Heart right ventricle (tissue), 16 donors: ENCODE results near the gene SAP30BP. TPM values are rescaled to one million over a fixed set of nuclear protein-coding genes. Genes with fewer than 3 reads are reported as not detected.

ENCODE experiments used
- ATAC-seq, 8 donors: fragments of 200-7000 bp; cut with Tn5 transposase; one replicate each; pipeline ENCODE4 v1.9.1; 2020; ENCODE audit warnings: mild to moderate bottlenecking in 8 of 8, moderate library complexity in 8 of 8, moderate number of reproducible peaks in 1 of 8
- DNase-seq, 2 donors: peaks; one replicate each; pipeline ENCODE4 v3.0.0-alpha.2; 2020
- H3K27ac ChIP-seq, 10 donors: fragments of 200-600 bp; sonication (generic) in 2 of 10; one replicate each; pipeline versions ENCODE4 v1.5.0 to v1.8.0; 2020 to 2022; ENCODE audit warnings: mild to moderate bottlenecking in 3 of 10
- H3K27me3 ChIP-seq, 7 donors: fragments of 200-600 bp; one replicate each; pipeline ENCODE4 v1.8.0; 2021 to 2022; ENCODE audit warnings: mild to moderate bottlenecking in 2 of 7
- H3K36me3 ChIP-seq, 9 donors: fragments of 200-600 bp; sonication (generic) in 1 of 9; one replicate each; pipeline versions ENCODE4 v1.5.0 to v1.8.0; 2020 to 2022; ENCODE audit warnings: mild to moderate bottlenecking in 2 of 9
- H3K4me1 ChIP-seq, 9 donors: fragments of 200-600 bp; sonication (generic) in 1 of 9; one replicate each; pipeline versions ENCODE4 v1.5.0 to v1.8.0; 2020 to 2022; ENCODE audit warnings: mild to moderate bottlenecking in 4 of 9
- H3K4me3 ChIP-seq, 10 donors: fragments of 200-600 bp; sonication (generic) in 2 of 10; one replicate each; pipeline versions ENCODE4 v1.5.0 to v1.8.0; 2020 to 2022; ENCODE audit warnings: mild to moderate bottlenecking in 7 of 10, moderate library complexity in 2 of 10
- H3K9me3 ChIP-seq, 11 donors: fragments of 200-600 bp in 10 of 11; sonication (generic) in 2 of 11; one replicate each; pipeline versions ENCODE4 v1.5.0 to v1.8.0; 2013 to 2022; ENCODE audit warnings: mild to moderate bottlenecking in 2 of 11, control low read depth in 1 of 11, moderate library complexity in 1 of 11
- CTCF ChIP-seq, 9 donors: fragments of 200-600 bp; sonication (generic) in 2 of 9; IDR thresholded peaks; one replicate each; pipeline versions ENCODE4 v1.5.0 to v1.8.0; 2021 to 2022; ENCODE audit warnings: antibody characterized with exemption in 9 of 9, mild to moderate bottlenecking in 5 of 9, moderate library complexity in 1 of 9
- WGBS, 2 donors: extraction: QIAGEN DNeasy Blood & Tissue Kit; methylation state at CpG; one replicate each; pipeline ENCODE4 v1.1.7; 2013; ENCODE audit warnings: inconsistent platforms in 1 of 2; 5-methylcytosine and 5-hydroxymethylcytosine counted together
- intact Hi-C, 10 donors: fragments of 100-400 bp; cut with DNase I; formaldehyde crosslinking; loops; one replicate each; pipeline versions ENCODE4 v1.11.1 to v1.14.2; 2022
- polyA plus RNA-seq, 2 donors: library from polyadenylated mRNA; stranded (reverse); fragments of 200-250 nt; gene quantifications; one replicate each; pipeline ENCODE4 v1.2.3, GENCODE V29; 2013
- total RNA-seq, 10 donors: library from RNA; stranded (reverse); fragmentation: NEBNext Ultra II Directional in 3 of 10; extraction: Animal tissue kit (Norgen Biotek cat#: 25700) in 3 of 10; gene quantifications; one replicate each; pipeline versions ENCODE4 v1.2.1 to v1.2.4, GENCODE V29; 2021 to 2023
- donor health status: Arrhythmogenic right ventricular cardiomyopathy.
- donor health status: ischemic (EF 13 %, LVEDD 7.1; RV severe dilation, severe dysfunction).
- donor health status: healthy with polysubstance abuse.
- donor health status: DM: no; HTN: yes; CAD: no.
- donor health status: DM: no; HTN: no; CAD: no.
- donor health status: ischemic (EF 25% LVEDD 6.9; RV normal size, moderate dysfunction).
- donor health status: ischemic (EF 25% LVEDD 5.7; RV mildly dilated, moderate dysfunction).
- donor health status: healthy.
- donor health status: DM: yes; HTN: yes; CAD: no.
- donor health status: Ischemic cardiomyopathy.
- donor health status: ischemic (EF 35%, LVEDD 5.7; RV mildly dilated, moderate dysfunction).
- donor health status: nonischemic (EF 11% LVEDD 7.7; RV severe dilation, severe dysfunction).
- donor health status: DM: yes; HTN: yes; CAD: no.
- donor health status: PGD.
- donor health status: ischemic (EF 29% LVEDD 5.4; RV normal size, mild dysfunction).
- donor health status: nonischemic (EF 23%, LVEDD 6.1; RV moderate dilation, normal function).

The SAP30BP gene
- total and polyA plus RNA-seq, 12 donors: 41.7 to 115 (median 56.0) TPM

- H3K27ac ChIP-seq: peak overlapping the region in 9 of 10 donors; percentile 42 to 73 (median 66)
- DNase-seq (peak in 1 of 2 donors; percentile 69), ATAC-seq (peak; percentile 66 to 87 (median 78))
- 72 to 74% methylated on average over 12 of the region's 12 CpGs for WGBS, 2 donors
- TF ChIP-seq CTCF (IDR thresholded peaks at IDR 0.05): no peak
- peaks cover 0 to 35% (median 16%) of the 10 kb centered on the region in 9 donors for H3K4me1 ChIP-seq
- no peaks in the 10 kb centered on the region for H3K9me3 ChIP-seq
- peaks cover 0 to 70% (median 48%) of the 10 kb centered on the region in 9 donors for H3K36me3 ChIP-seq
- H3K4me3 ChIP-seq: no peak overlapping the region
- intact Hi-C loops: no loop called here
- no peaks in the 10 kb centered on the region for H3K27me3 ChIP-seq
Measured at GRCh38 chr17:75707079-75707571, 40.0 kb downstream of the SAP30BP start.

GRCh38 chr17:75712446-75712845 is 45.3 kb downstream of the SAP30BP start:
- H3K27me3 ChIP-seq: peaks cover 0 to 7% (median 0%) of the 10 kb centered on the region in 7 donors
- intact Hi-C loops: no loop called here
- 63 to 70% methylated on average over 2 of the region's 2 CpGs for whole genome bisulfite sequencing, 2 donors
- ATAC-seq: no peak
- peaks cover 0 to 17% (median 0%) of the 10 kb centered on the region in 9 donors for H3K36me3 ChIP-seq
- no peak for DNase-seq
- no peaks in the 10 kb centered on the region for H3K9me3 ChIP-seq
- H3K27ac ChIP-seq: no peak overlapping the region
- peaks cover 0 to 13% (median 5%) of the 10 kb centered on the region in 9 donors for H3K4me1 ChIP-seq
- H3K4me3 ChIP-seq: no peak overlapping the region
- no peak for TF ChIP-seq CTCF (IDR thresholded peaks at IDR 0.05)

- intact Hi-C loops: loop anchor here in 1 of 10 donors (5.0 kb wide), 1 partner anchor 32 kb away; no protein-coding TSS in a partner anchor
- H3K9me3 ChIP-seq: no peaks in the 10 kb centered on the region
- no peak for TF ChIP-seq CTCF (IDR thresholded peaks at IDR 0.05)
- ATAC-seq (no peak), DNase-seq (no peak)
- H3K36me3 ChIP-seq: peaks cover 0 to 3% (median 0%) of the 10 kb centered on the region in 9 donors
- H3K4me1 ChIP-seq: peaks cover 0 to 26% (median 10%) of the 10 kb centered on the region in 9 donors
- no peak overlapping the region for H3K4me3 ChIP-seq
- WGBS, 2 donors: 87 to 96% methylated on average over 2 of the region's 2 CpGs
- H3K27me3 ChIP-seq: peaks cover 6 to 45% (median 27%) of the 10 kb centered on the region in 7 donors
- no peak overlapping the region for H3K27ac ChIP-seq
Measured at GRCh38 chr17:75719732-75720131, 52.6 kb downstream of the SAP30BP start.

- H3K36me3 ChIP-seq: peaks cover 0 to 5% (median 0%) of the 10 kb centered on the region in 9 donors
- peak within 1 kb of the TSS in 9 of 10 donors; percentile 39 to 79 (median 61) for H3K27ac ChIP-seq
- DNase-seq (peak in 1 of 2 donors; percentile 49), ATAC-seq (peak; percentile 49 to 84 (median 56))
- no peak for TF ChIP-seq CTCF (IDR thresholded peaks at IDR 0.05)
- WGBS, 2 donors: 3 to 4% methylated on average over 36 to 70 of the region's 70 CpGs
- intact Hi-C loops: loop anchor here in 1 of 10 donors (5.0 kb wide), 1 partner anchor 34 kb away; no protein-coding TSS in a partner anchor
- no peaks in the 10 kb centered on the region for H3K9me3 ChIP-seq
- H3K4me3 ChIP-seq: peak within 1 kb of the TSS; percentile 10 to 55 (median 52)
- H3K27me3 ChIP-seq: peaks cover 6 to 45% (median 26%) of the 10 kb centered on the region in 7 donors
- H3K4me1 ChIP-seq: peaks cover 0 to 26% (median 10%) of the 10 kb centered on the region in 9 donors
Measured at GRCh38 chr17:75720656-75721462, 53.7 kb downstream of the SAP30BP start, which contains the start of gene ITGB4. TSS of gene ITGB4 (plus strand) at chr17:75721459. CDS start at chr17:75724704, 3,245 bp downstream.
